Osteoblast (primary cell): ENCODE results near the gene RAPGEF1. TPM values are rescaled to one million over a fixed set of nuclear protein-coding genes. Genes with fewer than 3 reads are reported as not detected.

Experiments
- DNase-seq: peaks from one replicate; pipeline ENCODE4 v3.0.0; 2011; ENCODE audit warnings: low spot score, mixed read lengths; ENCODE audit not compliant: insufficient read length; ENCODE audit errors: missing footprints
- H2AFZ ChIP-seq: 2 replicates; pipeline ENCODE4 v1.6.0; 2011; ENCODE audit warnings: mild to moderate bottlenecking, low read length
- H3K27ac ChIP-seq: 2 replicates; pipeline ENCODE4 v1.5.1; 2011; ENCODE audit warnings: mild to moderate bottlenecking, low read depth, low read length, moderate library complexity
- H3K27me3 ChIP-seq: 2 replicates; pipeline ENCODE4 v1.6.0; 2012; ENCODE audit warnings: mild to moderate bottlenecking, control low read depth, inconsistent platforms, low read length, moderate library complexity; ENCODE audit not compliant: insufficient read depth
- H3K36me3 ChIP-seq: 2 replicates; pipeline ENCODE4 v1.5.1; 2011; ENCODE audit warnings: mild to moderate bottlenecking, low read length, control low read depth, moderate library complexity; ENCODE audit not compliant: insufficient read depth
- H3K4me1 ChIP-seq: 2 replicates; pipeline ENCODE4 v1.5.1; 2011; ENCODE audit warnings: mild to moderate bottlenecking, low read length, control low read depth, moderate library complexity; ENCODE audit not compliant: insufficient read depth
- H3K4me2 ChIP-seq: 2 replicates; pipeline ENCODE4 v1.6.0; 2011; ENCODE audit warnings: mild to moderate bottlenecking, low read length; ENCODE audit not compliant: insufficient read depth
- H3K4me3 ChIP-seq: fragments of 200-600 bp; sonication (generic); 3 replicates; pipeline ENCODE4 v1.5.1; 2012; ENCODE audit warnings: mild to moderate bottlenecking, low read length, inconsistent platforms; ENCODE audit not compliant: insufficient read depth
- H3K79me2 ChIP-seq: 2 replicates; pipeline ENCODE4 v1.6.0; 2012; ENCODE audit warnings: mild to moderate bottlenecking, low read length, control low read depth, inconsistent platforms; ENCODE audit not compliant: insufficient read depth
- H3K9me3 ChIP-seq: 2 replicates; pipeline ENCODE4 v1.5.1; 2011; ENCODE audit warnings: low read depth, low read length, control low read depth
- H4K20me1 ChIP-seq: 2 replicates; pipeline ENCODE4 v1.6.0; 2012; ENCODE audit warnings: mild to moderate bottlenecking, low read length, control low read depth; ENCODE audit not compliant: insufficient read depth
- total RNA-seq: library from RNA; depleted of rRNA; stranded (reverse); fragments of >200 nt; gene quantifications from 2 replicates; pipeline ENCODE4 v1.2.3, GENCODE V29; 2012
- TF ChIP-seq, protein P1 (sequence below): IDR thresholded peaks from 2 replicates; pipeline ENCODE4 v1.5.1; 2011; ENCODE audit warnings: mild to moderate bottlenecking, low read depth, low read length, moderate library complexity; ENCODE audit errors: extremely low read depth

Gene RAPGEF1
- total RNA-seq, 1 donor, result 34.7 TPM

DNA sequence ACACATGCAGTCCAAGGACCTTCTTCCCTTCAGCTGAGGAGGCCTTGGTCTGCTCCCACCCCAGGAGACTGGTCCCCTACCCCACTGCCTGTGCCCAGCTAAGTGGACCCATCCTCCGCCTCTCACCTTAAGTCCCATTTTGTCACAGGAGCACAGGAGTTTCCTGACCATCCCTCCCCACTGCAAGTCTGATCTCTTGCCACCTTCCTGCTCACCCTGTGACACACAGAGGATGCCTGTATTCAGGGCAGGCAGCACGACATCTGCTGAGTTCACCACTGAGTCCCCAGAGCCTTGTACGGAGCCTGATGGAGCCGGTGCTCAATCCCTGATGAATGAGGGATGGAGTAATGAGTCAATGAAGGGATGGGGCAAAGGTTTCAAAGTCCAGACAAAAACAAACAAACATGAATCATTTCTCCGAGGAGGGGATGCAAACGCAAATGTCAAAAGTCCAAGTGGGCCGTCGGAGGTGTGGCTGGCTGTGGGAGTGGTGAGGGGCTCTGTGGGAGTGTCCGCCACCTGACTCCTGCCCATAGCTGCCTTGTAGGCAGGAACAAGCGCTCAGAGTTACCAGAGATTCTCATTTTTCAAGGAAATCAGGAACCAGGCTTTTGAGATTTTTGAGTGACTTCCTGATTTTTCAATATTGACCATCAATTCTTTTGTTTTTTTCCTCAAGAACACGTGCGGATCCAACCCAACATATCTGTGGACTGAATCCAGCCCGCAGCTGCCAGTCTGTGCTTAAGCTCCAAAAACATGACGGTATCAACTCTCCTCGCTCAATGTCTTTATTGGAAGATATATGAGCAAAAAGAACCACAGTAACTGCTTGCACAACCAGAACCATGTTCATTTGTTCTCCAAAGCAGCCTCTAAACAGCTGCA lies 4.4 kb downstream of the RAPGEF1 start:
- no peak overlapping the region for H2AFZ ChIP-seq
- peak overlapping the region; percentile 26 for H3K27ac ChIP-seq
- no peaks in the 10 kb centered on the region for H3K9me3 ChIP-seq
- H4K20me1 ChIP-seq, result peaks cover 70% of the 10 kb centered on the region
- DNase-seq, result peak; percentile 82
- H3K27me3 ChIP-seq, result no peaks in the 10 kb centered on the region
- TF ChIP-seq, protein P1, sequence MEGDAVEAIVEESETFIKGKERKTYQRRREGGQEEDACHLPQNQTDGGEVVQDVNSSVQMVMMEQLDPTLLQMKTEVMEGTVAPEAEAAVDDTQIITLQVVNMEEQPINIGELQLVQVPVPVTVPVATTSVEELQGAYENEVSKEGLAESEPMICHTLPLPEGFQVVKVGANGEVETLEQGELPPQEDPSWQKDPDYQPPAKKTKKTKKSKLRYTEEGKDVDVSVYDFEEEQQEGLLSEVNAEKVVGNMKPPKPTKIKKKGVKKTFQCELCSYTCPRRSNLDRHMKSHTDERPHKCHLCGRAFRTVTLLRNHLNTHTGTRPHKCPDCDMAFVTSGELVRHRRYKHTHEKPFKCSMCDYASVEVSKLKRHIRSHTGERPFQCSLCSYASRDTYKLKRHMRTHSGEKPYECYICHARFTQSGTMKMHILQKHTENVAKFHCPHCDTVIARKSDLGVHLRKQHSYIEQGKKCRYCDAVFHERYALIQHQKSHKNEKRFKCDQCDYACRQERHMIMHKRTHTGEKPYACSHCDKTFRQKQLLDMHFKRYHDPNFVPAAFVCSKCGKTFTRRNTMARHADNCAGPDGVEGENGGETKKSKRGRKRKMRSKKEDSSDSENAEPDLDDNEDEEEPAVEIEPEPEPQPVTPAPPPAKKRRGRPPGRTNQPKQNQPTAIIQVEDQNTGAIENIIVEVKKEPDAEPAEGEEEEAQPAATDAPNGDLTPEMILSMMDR, result no peak
- H3K79me2 ChIP-seq, result peaks cover 79% of the 10 kb centered on the region
- no peak overlapping the region for H3K4me2 ChIP-seq
- H3K36me3 ChIP-seq, result no peaks in the 10 kb centered on the region
- H3K4me1 ChIP-seq, result peaks cover 58% of the 10 kb centered on the region
- no peak overlapping the region for H3K4me3 ChIP-seq

DNA sequence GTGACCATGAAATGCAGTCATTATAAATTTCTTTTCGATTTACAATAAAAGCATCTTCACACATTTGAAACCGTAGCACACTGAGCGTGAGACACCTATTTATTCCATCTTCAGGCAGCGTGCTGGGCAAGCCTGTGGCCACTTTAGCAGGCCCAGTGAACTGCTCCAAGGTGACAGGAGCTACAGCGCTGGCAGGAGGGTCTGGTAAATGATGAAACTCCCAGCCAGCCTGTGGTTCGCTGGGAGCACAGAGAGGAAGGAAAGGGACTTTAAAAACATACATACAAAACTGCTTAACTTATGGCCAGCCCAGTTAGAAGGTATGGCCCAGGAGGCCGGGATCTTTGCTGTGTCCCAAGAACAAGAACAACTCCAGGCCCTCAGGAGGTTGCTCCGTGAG lies 5.1 kb downstream of the RAPGEF1 start:
- no peaks in the 10 kb centered on the region for H3K9me3 ChIP-seq
- no peak for DNase-seq
- TF ChIP-seq, protein P1, result no peak
- peaks cover 70% of the 10 kb centered on the region for H4K20me1 ChIP-seq
- H3K4me1 ChIP-seq, result peaks cover 58% of the 10 kb centered on the region
- no peak overlapping the region for H2AFZ ChIP-seq
- H3K36me3 ChIP-seq, result no peaks in the 10 kb centered on the region
- H3K4me3 ChIP-seq, result no peak overlapping the region
- H3K27me3 ChIP-seq, result no peaks in the 10 kb centered on the region
- peaks cover 83% of the 10 kb centered on the region for H3K79me2 ChIP-seq
- no peak overlapping the region for H3K4me2 ChIP-seq
- peak overlapping the region; percentile 97 for H3K27ac ChIP-seq

DNA sequence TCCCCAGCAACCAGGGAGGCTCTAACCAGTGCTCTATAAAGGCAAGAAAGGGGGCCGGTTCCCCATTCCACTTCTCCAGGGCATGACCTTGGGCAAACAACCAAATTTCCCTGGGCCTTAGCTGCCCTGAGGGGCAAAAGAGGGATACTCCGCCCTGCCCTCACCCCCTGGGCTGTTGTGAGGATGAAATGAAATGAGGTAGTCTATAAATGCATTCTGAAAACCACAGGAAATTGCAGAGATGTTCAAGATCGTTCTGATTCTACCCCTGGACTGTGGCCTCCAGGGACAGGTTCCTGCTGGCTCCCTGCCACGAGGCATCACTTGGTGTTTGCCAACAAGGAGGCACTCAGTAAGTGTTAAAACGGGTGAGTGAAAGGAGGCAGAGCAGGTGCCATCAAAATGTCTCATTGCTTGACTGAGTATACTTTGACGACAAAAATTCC lies 5.7 kb downstream of the RAPGEF1 start:
- peaks cover 74% of the 10 kb centered on the region for H4K20me1 ChIP-seq
- peak overlapping the region; percentile 43 for H3K4me3 ChIP-seq
- H3K79me2 ChIP-seq, result peaks cover 87% of the 10 kb centered on the region
- H3K27ac ChIP-seq, result peak overlapping the region; percentile 97
- peak; percentile 88 for DNase-seq
- H3K9me3 ChIP-seq, result no peaks in the 10 kb centered on the region
- TF ChIP-seq, protein P1, result no peak
- H2AFZ ChIP-seq, result no peak overlapping the region
- H3K27me3 ChIP-seq, result no peaks in the 10 kb centered on the region
- H3K36me3 ChIP-seq, result no peaks in the 10 kb centered on the region
- H3K4me1 ChIP-seq, result peaks cover 58% of the 10 kb centered on the region
- H3K4me2 ChIP-seq, result peak overlapping the region; percentile 75

DNA sequence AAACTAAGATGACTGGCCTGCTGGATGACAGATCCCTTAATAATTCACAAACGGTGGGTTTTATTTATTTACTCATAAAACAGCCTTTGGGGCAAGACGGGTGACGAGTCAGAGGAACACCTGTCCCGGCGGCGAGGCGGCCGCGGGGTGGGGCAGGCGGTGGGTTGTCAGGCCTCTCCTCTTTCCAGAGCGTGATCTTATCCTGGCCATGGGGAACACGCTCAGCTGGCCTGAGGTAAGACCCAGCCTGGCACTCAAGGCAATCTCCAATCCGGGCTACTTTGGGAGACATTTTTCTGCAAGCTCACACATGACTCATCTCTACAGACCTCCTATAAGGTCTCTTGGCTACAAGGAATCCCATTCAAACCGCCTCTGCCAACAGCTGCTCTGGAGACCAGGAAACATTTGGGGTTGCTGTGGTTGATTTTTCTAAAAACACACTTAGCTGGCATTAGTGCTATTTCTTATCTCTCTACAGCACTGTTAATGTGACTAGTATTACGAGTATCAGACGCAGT lies 6.3 kb downstream of the RAPGEF1 start:
- TF ChIP-seq, protein P1, result no peak
- Histone ChIP-seq H3K9me3 (no peaks in the 10 kb centered on the region), H3K4me2 (peak overlapping the region; percentile 75), H3K36me3 (no peaks in the 10 kb centered on the region), H3K79me2 (peaks cover 87% of the 10 kb centered on the region), H3K27me3 (no peaks in the 10 kb centered on the region), H4K20me1 (peaks cover 72% of the 10 kb centered on the region), H3K27ac (peak overlapping the region; percentile 97), H2AFZ (peak overlapping the region; percentile 18), H3K4me1 (peaks cover 57% of the 10 kb centered on the region), H3K4me3 (peak overlapping the region; percentile 47)
- peak; percentile 98 for DNase-seq
